Endodermal cell (in vitro differentiated cells): ENCODE data around the gene MYO1H. TPM values are rescaled to one million over a fixed set of nuclear protein-coding genes. Genes with fewer than 3 reads are reported as not detected.

Experiments used
- DNase-seq: peaks from one replicate; pipeline ENCODE4 v3.0.0-alpha.2; 2017
- H3K27ac ChIP-seq: 2 replicates; pipeline ENCODE4 v1.5.1; 2013; ENCODE audit warnings: mild to moderate bottlenecking, low read depth, low read length, moderate library complexity
- H3K27me3 ChIP-seq: 2 replicates; pipeline ENCODE4 v1.6.1; 2013; ENCODE audit warnings: mild to moderate bottlenecking, low read length, moderate library complexity; ENCODE audit not compliant: insufficient read depth, control insufficient read depth, poor library complexity, severe bottlenecking
- H3K36me3 ChIP-seq: 2 replicates; pipeline ENCODE4 v1.7.0; 2013; ENCODE audit warnings: mild to moderate bottlenecking, low read length, moderate library complexity; ENCODE audit not compliant: control insufficient read depth, insufficient read depth
- H3K4me1 ChIP-seq: one replicate; pipeline ENCODE4 v1.7.0; 2013; ENCODE audit warnings: low read length; ENCODE audit not compliant: control insufficient read depth, insufficient read depth
- H3K4me3 ChIP-seq: 2 replicates; pipeline ENCODE4 v1.5.1; 2013; ENCODE audit warnings: mild to moderate bottlenecking, low read length, moderate library complexity
- H3K9ac ChIP-seq: 2 replicates; pipeline ENCODE4 v1.6.1; 2013; ENCODE audit warnings: mild to moderate bottlenecking, low read length, moderate library complexity; ENCODE audit not compliant: poor library complexity, severe bottlenecking; ENCODE audit errors: extremely low read depth
- H3K9me3 ChIP-seq: 2 replicates; pipeline ENCODE4 v1.6.1; 2013; ENCODE audit warnings: mild to moderate bottlenecking, low read length, moderate library complexity; ENCODE audit not compliant: control insufficient read depth
- H3K27ac Mint-ChIP-seq: 2 replicates; pipeline ENCODE4 v1.8.0; 2020; ENCODE audit warnings: mixed read lengths
- H3K27me3 Mint-ChIP-seq: 2 replicates; pipeline ENCODE4 v1.8.0; 2021; ENCODE audit warnings: mild to moderate bottlenecking, mixed read lengths; ENCODE audit not compliant: insufficient read depth
- H3K36me3 Mint-ChIP-seq: 2 replicates; pipeline ENCODE4 v1.8.0; 2020; ENCODE audit warnings: low read depth, mixed read lengths
- H3K4me1 Mint-ChIP-seq: 2 replicates; pipeline ENCODE4 v1.8.0; 2020; ENCODE audit warnings: mixed read lengths
- H3K4me3 Mint-ChIP-seq: 2 replicates; pipeline ENCODE4 v1.8.0; 2020; ENCODE audit warnings: mild to moderate bottlenecking, moderate library complexity, mixed read lengths
- H3K9me3 Mint-ChIP-seq: 2 replicates; pipeline ENCODE4 v1.8.0; 2020; ENCODE audit warnings: mild to moderate bottlenecking, mixed read lengths
- WGBS, 2 experiments: methylation state at CpG; one replicate each; pipeline versions ENCODE4 v1.1.5 to v1.1.7; 2013; ENCODE audit warnings: missing lambda C conversion rate in 2 of 2, mixed read lengths in 1 of 2; ENCODE audit not compliant: insufficient coverage in 1 of 2, insufficient read length in 1 of 2; 5-methylcytosine and 5-hydroxymethylcytosine counted together
- total RNA-seq, 2 donors: library from RNA; stranded (reverse); fragmentation: NEBNext Ultra II Directional in 1 of 2; extraction: Animal tissue kit (Norgen Biotek cat#: 25700) in 1 of 2; gene quantifications; 2 replicates in 1 of 2; 3 replicates in 1 of 2; pipeline ENCODE4 v1.2.1, GENCODE V29; 2021
- TF ChIP-seq, protein P1 (sequence below): fragments of 200-600 bp; sonication (generic); conservative IDR thresholded peaks from 2 replicates; pipeline ENCODE4 v1.5.0; 2021; ENCODE audit warnings: antibody characterized with exemption, mild to moderate bottlenecking

MYO1H gene
- total RNA-seq, 2 donors from 2014 or later = not detected

DNA sequence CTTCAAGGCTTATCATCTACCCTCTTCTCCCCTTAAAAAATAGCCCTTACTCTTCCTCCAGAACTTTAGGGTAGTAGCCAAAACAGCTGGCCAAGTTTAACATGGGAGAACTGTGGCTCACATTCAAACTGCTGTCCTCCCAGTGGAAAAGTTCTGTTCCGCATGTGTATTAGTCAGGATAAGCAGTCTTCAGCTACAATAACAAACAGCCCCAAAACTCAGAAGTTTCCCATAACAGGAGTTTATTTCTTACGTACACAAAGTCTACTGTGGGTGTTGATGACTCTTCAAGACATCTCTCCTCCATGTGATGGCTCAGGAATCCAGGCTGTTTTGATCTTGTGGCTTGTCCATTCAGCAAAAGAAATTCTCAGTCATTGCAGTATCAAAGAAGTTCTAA is 35.5 kb downstream of the MYO1H start:
- Mint-ChIP-seq H3K27ac (no peak overlapping the region), H3K27me3 (peaks cover 7% of the 10 kb centered on the region), H3K9me3 (peaks cover 8% of the 10 kb centered on the region), H3K4me1 (peaks cover 1% of the 10 kb centered on the region), H3K36me3 (no peaks in the 10 kb centered on the region), H3K4me3 (no peak overlapping the region)
- TF ChIP-seq, protein P1, sequence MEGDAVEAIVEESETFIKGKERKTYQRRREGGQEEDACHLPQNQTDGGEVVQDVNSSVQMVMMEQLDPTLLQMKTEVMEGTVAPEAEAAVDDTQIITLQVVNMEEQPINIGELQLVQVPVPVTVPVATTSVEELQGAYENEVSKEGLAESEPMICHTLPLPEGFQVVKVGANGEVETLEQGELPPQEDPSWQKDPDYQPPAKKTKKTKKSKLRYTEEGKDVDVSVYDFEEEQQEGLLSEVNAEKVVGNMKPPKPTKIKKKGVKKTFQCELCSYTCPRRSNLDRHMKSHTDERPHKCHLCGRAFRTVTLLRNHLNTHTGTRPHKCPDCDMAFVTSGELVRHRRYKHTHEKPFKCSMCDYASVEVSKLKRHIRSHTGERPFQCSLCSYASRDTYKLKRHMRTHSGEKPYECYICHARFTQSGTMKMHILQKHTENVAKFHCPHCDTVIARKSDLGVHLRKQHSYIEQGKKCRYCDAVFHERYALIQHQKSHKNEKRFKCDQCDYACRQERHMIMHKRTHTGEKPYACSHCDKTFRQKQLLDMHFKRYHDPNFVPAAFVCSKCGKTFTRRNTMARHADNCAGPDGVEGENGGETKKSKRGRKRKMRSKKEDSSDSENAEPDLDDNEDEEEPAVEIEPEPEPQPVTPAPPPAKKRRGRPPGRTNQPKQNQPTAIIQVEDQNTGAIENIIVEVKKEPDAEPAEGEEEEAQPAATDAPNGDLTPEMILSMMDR = no peak
- H3K4me3 ChIP-seq = no peak overlapping the region
- 89 to 92% methylated on average over 2 of the region's 2 CpGs for WGBS, 2 experiments
- H3K36me3 ChIP-seq = no peaks in the 10 kb centered on the region
- peaks cover 16% of the 10 kb centered on the region for H3K27me3 ChIP-seq
- H3K9ac ChIP-seq = no peak overlapping the region
- peaks cover 8% of the 10 kb centered on the region for H3K9me3 ChIP-seq
- DNase-seq = no peak
- H3K27ac ChIP-seq = no peak overlapping the region
- H3K4me1 ChIP-seq = no peaks in the 10 kb centered on the region

DNA sequence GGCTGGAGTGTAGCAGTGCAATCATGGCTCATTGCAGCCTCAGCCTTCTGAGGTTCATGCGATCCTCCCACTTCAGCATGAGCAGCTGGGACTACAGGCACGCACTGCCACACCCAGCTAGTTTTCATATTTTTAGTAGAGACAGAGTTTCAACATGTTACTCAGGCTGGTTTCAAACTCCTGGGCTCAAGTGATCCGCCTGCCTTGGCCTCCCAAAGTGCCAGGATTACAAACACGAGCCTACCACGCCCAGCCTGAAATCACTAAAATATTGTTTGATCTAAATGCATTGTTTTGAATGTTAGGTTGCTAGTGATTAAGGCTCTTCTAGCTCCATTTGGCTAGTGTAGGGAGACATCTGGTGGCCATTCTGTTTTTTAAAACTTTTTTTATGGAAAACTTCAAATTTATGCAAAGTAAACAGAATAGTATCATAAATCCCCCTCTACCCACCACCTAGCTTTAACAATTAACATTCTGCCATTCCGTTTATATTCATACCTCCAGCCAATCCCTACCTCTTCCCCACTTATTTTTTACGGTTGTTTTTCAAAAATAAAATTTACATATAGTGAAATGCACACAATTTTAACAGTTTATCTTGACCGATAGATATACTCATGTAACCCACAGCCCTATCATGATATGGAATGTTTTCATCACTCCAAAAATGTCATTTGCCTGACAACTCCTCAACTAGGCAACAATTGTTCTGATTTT is 37.8 kb downstream of the MYO1H start:
- DNase-seq = peak; percentile 52
- Mint-ChIP-seq H3K27me3 (peaks cover 7% of the 10 kb centered on the region), H3K27ac (no peak overlapping the region), H3K36me3 (no peaks in the 10 kb centered on the region), H3K4me3 (no peak overlapping the region), H3K9me3 (peaks cover 9% of the 10 kb centered on the region), H3K4me1 (no peaks in the 10 kb centered on the region)
- Histone ChIP-seq H3K27ac (no peak overlapping the region), H3K36me3 (no peaks in the 10 kb centered on the region), H3K4me3 (no peak overlapping the region), H3K27me3 (peaks cover 16% of the 10 kb centered on the region), H3K9me3 (peaks cover 8% of the 10 kb centered on the region), H3K9ac (no peak overlapping the region), H3K4me1 (no peaks in the 10 kb centered on the region)
- WGBS, 2 experiments = 50 to 53% methylated on average over 6 to 8 of the region's 8 CpGs
- TF ChIP-seq, protein P1 = peak; percentile 85

DNA sequence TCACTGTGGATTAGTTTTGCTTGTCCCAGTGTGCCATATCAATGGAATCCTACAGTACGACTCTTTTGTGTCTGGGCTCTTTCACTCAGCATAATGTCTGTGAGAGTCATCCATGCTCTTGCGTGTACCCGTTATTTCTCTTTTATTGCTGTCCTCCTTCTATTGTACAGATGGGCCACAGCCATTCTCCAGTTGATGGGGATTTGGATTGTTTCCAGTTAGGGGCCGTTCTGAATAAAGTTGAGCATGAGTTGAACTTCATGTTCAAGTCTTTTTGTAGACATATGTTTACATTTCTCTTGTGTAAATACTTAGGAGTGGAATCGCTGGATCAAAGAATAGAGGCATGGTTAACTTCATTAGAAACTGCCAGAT is 38.3 kb downstream of the MYO1H start:
- H3K36me3 Mint-ChIP-seq = no peaks in the 10 kb centered on the region
- H3K27me3 Mint-ChIP-seq = peaks cover 7% of the 10 kb centered on the region
- H3K9me3 Mint-ChIP-seq = peaks cover 9% of the 10 kb centered on the region
- Histone ChIP-seq H3K4me1 (no peaks in the 10 kb centered on the region), H3K4me3 (no peak overlapping the region), H3K36me3 (no peaks in the 10 kb centered on the region), H3K27ac (no peak overlapping the region), H3K27me3 (peaks cover 16% of the 10 kb centered on the region), H3K9me3 (peaks cover 8% of the 10 kb centered on the region), H3K9ac (no peak overlapping the region)
- H3K27ac Mint-ChIP-seq = no peak overlapping the region
- no peak for DNase-seq
- no peak overlapping the region for H3K4me3 Mint-ChIP-seq
- WGBS, 2 experiments = 77 to 85% methylated on average over 4 to 5 of the region's 5 CpGs
- TF ChIP-seq, protein P1 = no peak
- H3K4me1 Mint-ChIP-seq = no peaks in the 10 kb centered on the region
